Lower leg skin (tissue), 3 donors: ENCODE results near the gene ERAP2.

ENCODE experiments used
- POLR2A ChIP-seq, 2 donors: fragments of 450-650 bp; IDR thresholded peaks; one replicate each; pipeline ENCODE4 v1.6.1; 2016 to 2017; ENCODE audit warnings: antibody characterized with exemption in 2 of 2, mild to moderate bottlenecking in 1 of 2, moderate library complexity in 1 of 2
- TF ChIP-seq, protein P1 (sequence below), 3 donors: fragments of 450-650 bp; IDR thresholded peaks; one replicate each; pipeline ENCODE4 v1.5.1; 2016; ENCODE audit warnings: antibody characterized with exemption in 3 of 3, mild to moderate bottlenecking in 3 of 3, moderate library complexity in 2 of 3

DNA sequence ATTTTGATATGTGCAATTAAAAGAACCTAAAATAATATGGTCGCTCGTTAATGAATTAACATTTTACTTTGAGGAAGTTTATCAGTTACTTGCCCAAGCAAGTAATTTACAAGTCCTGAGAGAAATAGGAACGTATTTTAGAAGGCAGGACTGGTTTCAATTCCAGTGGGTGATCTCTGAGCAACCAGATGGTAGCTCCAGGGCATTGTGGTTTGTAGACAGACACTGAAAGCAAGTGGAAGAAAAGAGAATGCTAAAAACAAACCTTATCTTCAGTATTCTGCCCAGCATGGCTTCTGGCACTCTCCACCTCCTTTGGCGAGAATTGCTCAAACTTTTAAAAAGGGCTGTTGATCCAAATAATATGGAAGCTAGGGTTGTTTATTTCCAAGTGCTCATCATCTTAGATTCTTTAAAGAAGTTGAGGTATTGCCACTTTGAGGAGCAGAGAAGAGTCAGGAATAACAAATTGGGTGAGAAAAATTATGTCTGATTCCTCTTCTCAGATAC lies 31.8 kb upstream of the ERAP2 start:
- TF ChIP-seq, protein P1, sequence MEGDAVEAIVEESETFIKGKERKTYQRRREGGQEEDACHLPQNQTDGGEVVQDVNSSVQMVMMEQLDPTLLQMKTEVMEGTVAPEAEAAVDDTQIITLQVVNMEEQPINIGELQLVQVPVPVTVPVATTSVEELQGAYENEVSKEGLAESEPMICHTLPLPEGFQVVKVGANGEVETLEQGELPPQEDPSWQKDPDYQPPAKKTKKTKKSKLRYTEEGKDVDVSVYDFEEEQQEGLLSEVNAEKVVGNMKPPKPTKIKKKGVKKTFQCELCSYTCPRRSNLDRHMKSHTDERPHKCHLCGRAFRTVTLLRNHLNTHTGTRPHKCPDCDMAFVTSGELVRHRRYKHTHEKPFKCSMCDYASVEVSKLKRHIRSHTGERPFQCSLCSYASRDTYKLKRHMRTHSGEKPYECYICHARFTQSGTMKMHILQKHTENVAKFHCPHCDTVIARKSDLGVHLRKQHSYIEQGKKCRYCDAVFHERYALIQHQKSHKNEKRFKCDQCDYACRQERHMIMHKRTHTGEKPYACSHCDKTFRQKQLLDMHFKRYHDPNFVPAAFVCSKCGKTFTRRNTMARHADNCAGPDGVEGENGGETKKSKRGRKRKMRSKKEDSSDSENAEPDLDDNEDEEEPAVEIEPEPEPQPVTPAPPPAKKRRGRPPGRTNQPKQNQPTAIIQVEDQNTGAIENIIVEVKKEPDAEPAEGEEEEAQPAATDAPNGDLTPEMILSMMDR (IDR thresholded peaks at IDR 0.05) = no peak
- TF ChIP-seq POLR2A (IDR thresholded peaks at IDR 0.05) = no peak
